ENCODE results near the gene SEPSECS.

The SEPSECS gene

DNA sequence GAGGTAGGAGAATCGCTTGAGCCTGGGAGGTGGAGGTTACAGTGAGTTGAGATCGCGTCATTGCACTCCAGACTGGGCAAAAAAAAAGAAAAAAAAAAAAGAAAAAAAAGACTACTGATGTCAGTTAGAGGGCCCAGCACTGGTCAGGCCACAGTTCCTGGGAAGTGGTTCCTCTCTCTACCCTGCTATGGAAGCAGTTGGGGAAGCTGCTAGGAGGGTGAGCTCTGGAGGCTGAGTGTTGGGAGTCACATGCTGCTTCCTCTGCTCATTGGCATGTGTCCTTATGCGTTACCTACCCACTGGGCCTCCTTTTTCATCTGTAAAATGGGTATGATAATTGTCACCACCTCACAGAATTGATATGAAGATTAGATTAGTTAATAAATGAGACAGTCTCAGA, 50.7 kb downstream of the SEPSECS start:
- Histone ChIP-seq H3K4me3 (ENCODE audit: low read depth, low read length) (no peak overlapping the region), H3K4me1 (ENCODE audit: control insufficient read depth, insufficient read depth, low read length, unreplicated experiment) (peaks cover 5% of the 10 kb centered on the region), H3K36me3 (ENCODE audit: insufficient read depth, low read length) (no peaks in the 10 kb centered on the region), H2AFZ (ENCODE audit: low read length, unreplicated experiment) (no peak overlapping the region), H3K27ac (ENCODE audit: low read depth, low read length) (no peak overlapping the region), H3K79me2 (ENCODE audit: control insufficient read depth, insufficient read depth, low read length, unreplicated experiment) (no peaks in the 10 kb centered on the region), H3K27me3 (ENCODE audit: insufficient read depth, low read length) (peaks cover 27% of the 10 kb centered on the region)

DNA sequence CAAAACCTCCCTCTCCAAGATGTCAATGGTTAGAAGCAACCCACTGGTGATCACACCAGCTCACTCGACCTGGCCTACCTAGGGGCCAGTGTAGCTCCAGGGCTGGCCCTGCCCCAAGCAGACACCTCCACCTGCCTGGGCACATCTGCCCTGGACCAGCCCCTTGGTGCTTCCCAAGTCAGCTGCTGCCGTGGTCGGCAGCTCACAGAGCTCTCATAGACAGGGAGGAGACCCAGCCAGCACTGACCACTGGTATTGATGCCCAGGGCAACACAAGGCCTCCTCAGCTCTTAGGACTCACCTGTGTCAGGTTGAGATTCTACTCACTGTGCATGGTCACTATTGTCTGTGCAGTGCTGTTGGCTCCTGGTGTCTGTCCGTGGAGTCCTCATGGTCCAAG, 51.7 kb downstream of the SEPSECS start:
- Histone ChIP-seq H2AFZ (ENCODE audit: low read length, unreplicated experiment) (no peak overlapping the region), H3K4me3 (ENCODE audit: low read depth, low read length) (no peak overlapping the region), H3K27me3 (ENCODE audit: insufficient read depth, low read length) (peaks cover 35% of the 10 kb centered on the region), H3K36me3 (ENCODE audit: insufficient read depth, low read length) (no peaks in the 10 kb centered on the region), H3K27ac (ENCODE audit: low read depth, low read length) (no peak overlapping the region), H3K4me1 (ENCODE audit: control insufficient read depth, insufficient read depth, low read length, unreplicated experiment) (no peaks in the 10 kb centered on the region), H3K79me2 (ENCODE audit: control insufficient read depth, insufficient read depth, low read length, unreplicated experiment) (no peaks in the 10 kb centered on the region)

DNA sequence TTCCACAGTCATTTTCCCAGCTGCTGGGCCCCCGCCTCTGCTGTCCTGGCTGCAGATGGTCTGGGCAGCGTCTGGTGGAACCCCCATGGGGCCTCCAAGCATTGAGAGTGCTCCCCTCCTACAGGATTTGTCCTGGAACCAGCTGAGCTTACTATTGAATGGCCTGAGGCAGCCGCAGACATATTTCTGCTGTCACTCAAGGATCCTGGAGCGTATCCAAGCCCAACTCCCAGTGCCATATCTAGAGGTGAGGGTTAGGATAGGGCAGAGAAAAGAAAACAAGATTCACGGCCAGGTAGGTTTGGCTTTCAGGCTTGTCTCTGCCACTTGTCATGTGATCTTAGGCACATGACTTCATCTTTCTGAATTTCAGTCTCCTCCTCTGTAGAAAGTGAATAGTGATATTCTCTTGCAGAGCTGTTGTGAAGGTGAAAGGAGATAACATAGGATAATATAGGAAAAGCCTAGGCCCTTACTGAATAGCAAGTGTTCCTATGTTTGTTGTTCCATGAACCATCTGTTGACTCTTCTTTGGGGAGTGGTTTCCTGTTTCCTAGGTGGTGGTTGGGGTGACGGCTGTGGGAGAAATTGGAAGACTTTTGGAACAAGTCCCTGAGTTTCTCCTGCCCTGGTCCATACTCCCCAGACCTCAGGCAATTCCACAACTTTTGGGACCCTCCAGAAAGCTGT, 52.3 kb downstream of the SEPSECS start:
- H2AFZ ChIP-seq (ENCODE audit: low read length, unreplicated experiment), result no peak overlapping the region
- H3K27ac ChIP-seq (ENCODE audit: low read depth, low read length), result no peak overlapping the region
- no peak overlapping the region for H3K4me3 ChIP-seq (ENCODE audit: low read depth, low read length)
- H3K4me1 ChIP-seq (ENCODE audit: control insufficient read depth, insufficient read depth, low read length, unreplicated experiment), result no peaks in the 10 kb centered on the region
- H3K27me3 ChIP-seq (ENCODE audit: insufficient read depth, low read length), result peaks cover 39% of the 10 kb centered on the region
- no peaks in the 10 kb centered on the region for H3K36me3 ChIP-seq (ENCODE audit: insufficient read depth, low read length)
- H3K79me2 ChIP-seq (ENCODE audit: control insufficient read depth, insufficient read depth, low read length, unreplicated experiment), result no peaks in the 10 kb centered on the region

DNA sequence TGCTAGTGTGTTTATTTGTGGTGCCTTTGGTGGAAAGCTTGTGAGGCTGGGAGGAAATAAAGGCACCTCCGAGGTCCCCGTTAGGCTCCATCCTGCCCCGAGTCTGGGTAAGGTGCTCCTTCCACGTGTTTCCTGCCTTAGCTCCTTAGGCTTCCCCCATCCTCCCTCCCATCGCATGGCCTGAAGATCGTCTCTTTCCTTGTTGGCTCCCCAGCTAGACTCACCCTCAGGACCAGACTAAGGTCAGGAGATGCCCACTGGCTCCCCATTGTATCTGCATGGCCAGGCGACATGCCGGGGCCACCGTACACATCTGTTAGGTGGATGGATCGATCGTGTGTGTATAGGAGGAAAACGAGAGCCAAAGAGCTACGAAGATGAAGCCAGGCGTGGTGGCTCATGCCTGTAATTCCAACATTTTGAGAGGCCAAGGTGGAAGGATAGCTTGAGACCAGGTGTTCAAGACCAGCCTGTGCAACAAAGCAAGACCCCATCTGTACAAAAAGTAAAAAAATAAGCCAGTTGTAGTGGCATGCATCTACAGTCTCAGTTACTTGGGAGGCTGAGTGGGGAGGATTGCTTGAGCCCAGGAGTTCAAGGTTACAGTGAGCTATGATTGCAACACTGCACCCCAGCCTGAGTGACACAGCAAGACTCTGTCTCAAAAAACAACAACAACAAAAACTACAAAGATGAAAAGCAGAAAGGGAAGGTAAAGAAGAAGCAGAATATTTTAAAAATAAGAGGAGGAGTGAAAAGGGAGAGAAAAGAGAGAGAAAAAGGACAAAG, 53.7 kb downstream of the SEPSECS start:
- Histone ChIP-seq H3K27me3 (ENCODE audit: insufficient read depth, low read length) (peaks cover 44% of the 10 kb centered on the region), H3K27ac (ENCODE audit: low read depth, low read length) (no peak overlapping the region), H3K36me3 (ENCODE audit: insufficient read depth, low read length) (no peaks in the 10 kb centered on the region), H2AFZ (ENCODE audit: low read length, unreplicated experiment) (no peak overlapping the region), H3K4me1 (ENCODE audit: control insufficient read depth, insufficient read depth, low read length, unreplicated experiment) (no peaks in the 10 kb centered on the region), H3K79me2 (ENCODE audit: control insufficient read depth, insufficient read depth, low read length, unreplicated experiment) (no peaks in the 10 kb centered on the region), H3K4me3 (ENCODE audit: low read depth, low read length) (no peak overlapping the region)

DNA sequence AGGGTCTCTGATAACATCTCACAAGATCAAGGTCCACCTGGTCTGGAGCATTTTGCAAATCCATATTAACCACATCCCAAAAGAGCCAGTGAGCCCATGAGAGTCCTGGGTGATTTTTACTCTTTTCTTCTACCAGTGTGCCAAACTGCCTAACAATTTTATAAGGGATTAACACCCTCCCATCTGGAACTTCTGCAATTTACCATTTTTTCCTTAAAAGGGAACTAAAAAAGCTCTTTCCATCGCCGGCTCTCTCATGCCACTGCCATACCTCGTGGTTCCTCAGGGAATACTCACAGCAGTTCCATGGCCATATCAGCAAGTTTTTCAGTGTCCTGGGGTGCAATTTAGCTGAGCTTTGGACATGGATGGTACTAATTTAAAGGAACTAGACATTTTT, 55.7 kb downstream of the SEPSECS start:
- Histone ChIP-seq H3K27ac (ENCODE audit: low read depth, low read length) (no peak overlapping the region), H3K4me1 (ENCODE audit: control insufficient read depth, insufficient read depth, low read length, unreplicated experiment) (peaks cover 6% of the 10 kb centered on the region), H3K36me3 (ENCODE audit: insufficient read depth, low read length) (no peaks in the 10 kb centered on the region), H3K79me2 (ENCODE audit: control insufficient read depth, insufficient read depth, low read length, unreplicated experiment) (no peaks in the 10 kb centered on the region), H2AFZ (ENCODE audit: low read length, unreplicated experiment) (no peak overlapping the region), H3K4me3 (ENCODE audit: low read depth, low read length) (no peak overlapping the region), H3K27me3 (ENCODE audit: insufficient read depth, low read length) (peaks cover 44% of the 10 kb centered on the region)

DNA sequence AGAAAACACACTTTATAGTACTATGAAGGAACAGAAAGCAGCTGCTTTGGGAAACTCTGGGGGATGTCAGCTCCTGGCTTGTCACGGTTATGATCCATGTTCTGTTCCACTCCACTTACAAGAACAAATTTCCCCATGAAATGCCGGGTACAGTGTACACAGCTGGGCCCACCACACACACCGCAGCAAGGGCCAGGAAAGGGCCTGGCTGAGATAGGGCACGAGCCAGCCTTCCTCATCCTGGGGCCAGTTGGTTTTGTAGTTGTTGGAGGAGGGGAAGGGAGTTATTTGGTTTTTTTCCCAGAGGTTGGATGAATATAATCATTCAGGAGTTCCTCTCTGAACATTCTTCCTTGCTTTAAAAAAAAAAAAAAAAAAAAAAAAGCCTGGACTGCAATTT, 56.8 kb downstream of the SEPSECS start:
- H3K36me3 ChIP-seq (ENCODE audit: insufficient read depth, low read length), result no peaks in the 10 kb centered on the region
- H3K79me2 ChIP-seq (ENCODE audit: control insufficient read depth, insufficient read depth, low read length, unreplicated experiment), result no peaks in the 10 kb centered on the region
- H3K27me3 ChIP-seq (ENCODE audit: insufficient read depth, low read length), result peaks cover 44% of the 10 kb centered on the region
- no peak overlapping the region for H3K27ac ChIP-seq (ENCODE audit: low read depth, low read length)
- no peak overlapping the region for H2AFZ ChIP-seq (ENCODE audit: low read length, unreplicated experiment)
- H3K4me1 ChIP-seq (ENCODE audit: control insufficient read depth, insufficient read depth, low read length, unreplicated experiment), result peaks cover 11% of the 10 kb centered on the region
- no peak overlapping the region for H3K4me3 ChIP-seq (ENCODE audit: low read depth, low read length)

DNA sequence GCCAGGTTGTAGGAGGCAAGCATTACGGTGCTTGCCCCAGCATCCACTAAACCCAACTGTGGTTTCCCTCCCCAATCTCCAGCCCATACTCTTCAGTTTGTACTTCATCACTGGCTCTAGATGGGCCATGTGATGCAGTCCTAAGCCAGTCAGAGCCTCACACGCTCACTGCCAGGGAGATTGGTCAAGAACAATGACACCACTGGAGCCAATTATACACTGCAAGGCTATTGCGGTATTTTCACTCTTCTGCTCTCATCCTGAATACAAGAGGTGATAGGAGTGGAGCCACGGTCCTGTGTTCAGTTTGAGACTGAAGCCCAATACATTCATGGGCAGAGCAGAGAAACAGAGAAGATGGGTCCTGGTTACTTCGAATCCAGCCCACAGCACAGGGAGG, 58.4 kb downstream of the SEPSECS start:
- H3K79me2 ChIP-seq (ENCODE audit: control insufficient read depth, insufficient read depth, low read length, unreplicated experiment), result no peaks in the 10 kb centered on the region
- H3K36me3 ChIP-seq (ENCODE audit: insufficient read depth, low read length), result no peaks in the 10 kb centered on the region
- no peak overlapping the region for H3K27ac ChIP-seq (ENCODE audit: low read depth, low read length)
- H2AFZ ChIP-seq (ENCODE audit: low read length, unreplicated experiment), result no peak overlapping the region
- peaks cover 42% of the 10 kb centered on the region for H3K27me3 ChIP-seq (ENCODE audit: insufficient read depth, low read length)
- H3K4me3 ChIP-seq (ENCODE audit: low read depth, low read length), result no peak overlapping the region
- peaks cover 11% of the 10 kb centered on the region for H3K4me1 ChIP-seq (ENCODE audit: control insufficient read depth, insufficient read depth, low read length, unreplicated experiment)

DNA sequence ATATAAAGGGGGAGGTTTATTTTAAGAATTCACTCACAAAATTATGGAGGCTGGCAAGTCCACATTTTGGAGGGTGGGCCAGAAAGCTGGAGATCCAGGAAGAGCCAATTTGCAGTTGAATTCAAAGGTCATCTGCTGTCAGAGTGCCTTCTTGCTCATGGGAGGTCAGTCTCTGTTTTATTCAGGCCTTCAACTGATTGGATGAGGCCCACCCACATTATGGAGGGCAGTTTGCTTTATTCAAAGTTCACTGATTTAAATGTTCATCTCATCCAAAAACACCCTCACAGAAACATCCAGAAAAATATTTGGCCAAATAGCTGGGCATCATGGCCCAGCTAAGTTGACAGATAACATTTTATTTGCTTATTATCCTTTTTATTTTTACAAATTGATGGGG, 59.5 kb downstream of the SEPSECS start:
- H3K79me2 ChIP-seq (ENCODE audit: control insufficient read depth, insufficient read depth, low read length, unreplicated experiment), result no peaks in the 10 kb centered on the region
- H3K4me3 ChIP-seq (ENCODE audit: low read depth, low read length), result no peak overlapping the region
- no peak overlapping the region for H2AFZ ChIP-seq (ENCODE audit: low read length, unreplicated experiment)
- peaks cover 11% of the 10 kb centered on the region for H3K4me1 ChIP-seq (ENCODE audit: control insufficient read depth, insufficient read depth, low read length, unreplicated experiment)
- peaks cover 36% of the 10 kb centered on the region for H3K27me3 ChIP-seq (ENCODE audit: insufficient read depth, low read length)
- H3K27ac ChIP-seq (ENCODE audit: low read depth, low read length), result no peak overlapping the region
- no peaks in the 10 kb centered on the region for H3K36me3 ChIP-seq (ENCODE audit: insufficient read depth, low read length)

DNA sequence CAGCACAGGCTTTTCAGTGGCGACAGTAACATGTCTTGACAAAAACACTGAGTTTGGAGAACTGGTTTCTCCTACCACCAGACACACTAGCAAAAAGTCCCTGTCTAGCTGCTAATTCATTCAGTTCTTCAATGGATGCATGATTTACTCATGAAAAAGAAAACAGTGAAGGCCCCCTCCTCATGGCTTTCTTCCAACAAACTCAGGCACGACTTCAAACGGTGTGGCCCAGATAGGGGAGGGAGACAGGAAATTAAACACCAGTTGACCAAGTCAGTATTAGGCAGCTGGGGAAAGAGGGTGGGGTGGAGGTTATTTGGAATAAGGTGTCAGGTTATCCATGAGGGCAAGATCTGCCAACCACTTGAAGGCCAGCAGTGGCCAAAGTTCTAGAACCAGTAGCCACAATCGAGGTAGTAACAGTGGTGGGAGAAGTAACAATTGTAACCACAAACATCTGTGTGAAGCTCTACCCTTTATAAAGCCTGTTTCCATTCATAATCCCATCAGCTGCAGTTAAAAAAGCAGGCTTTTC, 60.2 kb downstream of the SEPSECS start:
- Histone ChIP-seq H3K4me3 (ENCODE audit: low read depth, low read length) (0 out of 2 replicates have a peak overlapping the region, but pooled peaks have one; percentile 15), H3K27me3 (ENCODE audit: insufficient read depth, low read length) (peaks cover 30% of the 10 kb centered on the region), H3K36me3 (ENCODE audit: insufficient read depth, low read length) (no peaks in the 10 kb centered on the region), H3K79me2 (ENCODE audit: control insufficient read depth, insufficient read depth, low read length, unreplicated experiment) (no peaks in the 10 kb centered on the region), H3K27ac (ENCODE audit: low read depth, low read length) (peak overlapping the region; percentile 43; the same call in 1 of the 2 replicates), H2AFZ (ENCODE audit: low read length, unreplicated experiment) (no peak overlapping the region), H3K4me1 (ENCODE audit: control insufficient read depth, insufficient read depth, low read length, unreplicated experiment) (peaks cover 11% of the 10 kb centered on the region)

DNA sequence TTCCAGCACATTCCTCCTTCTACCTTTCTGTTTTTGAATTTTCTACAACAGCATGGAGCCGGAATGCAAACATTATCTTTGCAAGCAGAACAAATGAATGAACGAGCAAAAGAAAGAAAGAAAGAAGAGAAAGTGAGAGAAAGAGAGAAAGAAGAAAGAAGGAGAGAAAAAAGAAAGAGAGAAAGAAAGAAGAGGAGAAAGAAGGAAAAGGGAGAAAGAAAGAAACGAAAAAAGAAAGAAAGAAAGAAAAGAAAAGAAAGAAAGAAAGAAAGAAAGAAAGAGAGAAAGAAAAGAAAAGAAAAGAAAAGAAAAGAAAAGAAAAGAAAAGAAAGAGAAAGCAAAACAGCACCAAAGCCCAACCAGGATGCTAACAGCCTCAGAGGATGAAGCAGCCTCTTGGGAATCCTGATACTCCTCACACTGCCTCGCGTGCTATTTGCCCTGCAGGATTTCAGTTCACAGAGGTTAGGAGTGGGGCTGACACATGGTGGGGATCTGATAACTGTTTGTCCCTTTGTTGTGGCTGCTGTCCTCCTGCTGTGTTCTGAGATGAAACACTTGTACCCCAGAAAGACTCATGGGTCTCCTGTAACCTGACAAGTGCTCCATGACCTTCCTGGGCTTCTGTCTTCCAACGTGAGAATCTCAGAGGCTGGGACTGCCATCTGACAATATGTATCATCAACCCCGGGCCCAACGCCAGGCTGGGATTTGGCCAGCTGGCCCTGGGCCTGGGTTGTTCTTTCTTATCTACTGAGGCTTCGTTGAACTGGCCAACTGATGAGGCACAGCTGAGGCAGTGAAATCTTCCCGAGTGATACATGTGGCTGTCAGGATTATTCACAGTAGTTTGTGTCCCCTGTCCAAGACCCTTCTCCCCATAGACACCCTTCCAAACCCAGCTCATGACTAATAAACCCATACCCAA, 61.0 kb downstream of the SEPSECS start:
- Histone ChIP-seq H3K4me1 (ENCODE audit: control insufficient read depth, insufficient read depth, low read length, unreplicated experiment) (peaks cover 11% of the 10 kb centered on the region), H2AFZ (ENCODE audit: low read length, unreplicated experiment) (no peak overlapping the region), H3K27ac (ENCODE audit: low read depth, low read length) (peak overlapping the region; percentile 43; the same call in 1 of the 2 replicates), H3K4me3 (ENCODE audit: low read depth, low read length) (0 out of 2 replicates have a peak overlapping the region, but pooled peaks have one; percentile 15), H3K36me3 (ENCODE audit: insufficient read depth, low read length) (no peaks in the 10 kb centered on the region), H3K27me3 (ENCODE audit: insufficient read depth, low read length) (peaks cover 21% of the 10 kb centered on the region), H3K79me2 (ENCODE audit: control insufficient read depth, insufficient read depth, low read length, unreplicated experiment) (no peaks in the 10 kb centered on the region)
